HepG2 (cell line): ENCODE measurements around the gene GBE1. TPM values are rescaled to one million over a fixed set of nuclear protein-coding genes. Genes with fewer than 3 reads are reported as not detected.
A peak's percentile ranks its signal among the peaks of the same experiment; 100 is the strongest.

Experiments used
- CCDC6 ChIP-seq: sonication (generic); formaldehyde crosslinking; IDR thresholded peaks from 2 replicates; pipeline ENCODE4 v1.8.1; 2022; ENCODE audit warnings: mild to moderate bottlenecking, missing genetic modification reagents, moderate library complexity
- EP300 ChIP-seq, 3 experiments: sonication (generic) in 1 of 3; formaldehyde crosslinking in 1 of 3; IDR thresholded peaks; 2 replicates each; pipeline versions ENCODE4 v1.5.1 to v1.6.1; 2011 to 2020; ENCODE audit warnings: low read depth in 2 of 3, low read length in 2 of 3, borderline replicate concordance in 1 of 3, improper control_type of control experiment in 1 of 3, mild to moderate bottlenecking in 1 of 3, missing genetic modification reagents in 1 of 3, moderate library complexity in 1 of 3
- MEIS2 ChIP-seq: sonication (generic); formaldehyde crosslinking; IDR thresholded peaks from 2 replicates; pipeline ENCODE4 v1.9.0; 2021; ENCODE audit warnings: mild to moderate bottlenecking, missing genetic modification reagents
- NBN ChIP-seq: fragments of 450-650 bp; conservative IDR thresholded peaks from 2 replicates; pipeline ENCODE4 v1.6.1; 2017
- NFATC3 ChIP-seq: sonication (generic); formaldehyde crosslinking; IDR thresholded peaks from 2 replicates; pipeline ENCODE4 v1.5.1; 2020; ENCODE audit warnings: mild to moderate bottlenecking, missing genetic modification reagents
- PHF20 ChIP-seq: sonication (generic); formaldehyde crosslinking; IDR thresholded peaks from 2 replicates; pipeline ENCODE4 v1.5.0; 2020; ENCODE audit warnings: mild to moderate bottlenecking, missing genetic modification reagents
- ZNF329 ChIP-seq: sonication (generic); formaldehyde crosslinking; IDR thresholded peaks from 2 replicates; pipeline ENCODE4 v1.9.0; 2021; ENCODE audit warnings: low read depth, mild to moderate bottlenecking, missing genetic modification reagents
- ZNF550 ChIP-seq: sonication (generic); formaldehyde crosslinking; IDR thresholded peaks from 2 replicates; pipeline ENCODE4 v1.4.0; 2020; ENCODE audit warnings: mild to moderate bottlenecking, missing genetic modification reagents, borderline replicate concordance
- ZNF562 ChIP-seq: sonication (generic); formaldehyde crosslinking; IDR thresholded peaks from 2 replicates; pipeline ENCODE4 v1.8.0; 2022; ENCODE audit warnings: missing genetic modification reagents, borderline replicate concordance
- ZNF572 ChIP-seq: sonication (generic); formaldehyde crosslinking; IDR thresholded peaks from 2 replicates; pipeline ENCODE4 v1.5.1; 2020; ENCODE audit warnings: mild to moderate bottlenecking, missing genetic modification reagents
- ZNF577 ChIP-seq: sonication (generic); formaldehyde crosslinking; IDR thresholded peaks from 2 replicates; pipeline ENCODE4 v1.4.0; 2020; ENCODE audit warnings: mild to moderate bottlenecking, low read depth, missing genetic modification reagents, borderline replicate concordance
- ZNF703 ChIP-seq: sonication (generic); formaldehyde crosslinking; IDR thresholded peaks from 2 replicates; pipeline ENCODE4 v1.5.1; 2020; ENCODE audit warnings: missing genetic modification reagents, mild to moderate bottlenecking, moderate library complexity, borderline replicate concordance
- ZNF737 ChIP-seq: sonication (generic); formaldehyde crosslinking; IDR thresholded peaks from 2 replicates; pipeline ENCODE4 v1.5.0; 2020; ENCODE audit warnings: missing genetic modification reagents, mild to moderate bottlenecking, borderline replicate concordance
- ZNF788 ChIP-seq: sonication (generic); formaldehyde crosslinking; IDR thresholded peaks from 2 replicates; pipeline ENCODE4 v1.5.0; 2020; ENCODE audit warnings: mild to moderate bottlenecking, missing genetic modification reagents, borderline replicate concordance
- polyA plus RNA-seq, 8 experiments: library from polyadenylated mRNA; depleted of rRNA in 3 of 8; stranded (reverse) in 7 of 8; unstranded in 1 of 8; fragments of >200 nt; fragmentation: Illumina TruSeq in 4 of 8; extraction: Trizol in 4 of 8; gene quantifications; 2 replicates each; pipeline versions ENCODE4 v1.2.1 to v1.2.3, GENCODE V29; 2011 to 2016; ENCODE audit warnings: low read depth in 4 of 8, missing spikeins in 1 of 8, mixed read lengths in 1 of 8; ENCODE audit not compliant: insufficient read depth in 1 of 8
- total RNA-seq, 5 experiments: library from RNA; depleted of rRNA; stranded (reverse); fragments of >200 nt; fragmentation: Illumina TruSeq; extraction: Trizol; gene quantifications; 2 replicates each; pipeline ENCODE4 v1.2.3, GENCODE V29; 2016; ENCODE audit warnings: low read depth in 1 of 5
- TF ChIP-seq, protein P1 (sequence below): sonication (generic); formaldehyde crosslinking; IDR thresholded peaks from 2 replicates; pipeline ENCODE4 v1.5.0; 2020; ENCODE audit warnings: mild to moderate bottlenecking, missing genetic modification reagents
- TF ChIP-seq, protein P2 (sequence below): sonication (generic); formaldehyde crosslinking; IDR thresholded peaks from 2 replicates; pipeline ENCODE4 v1.5.0; 2020; ENCODE audit warnings: mild to moderate bottlenecking, missing genetic modification reagents
- TF ChIP-seq, protein P3 (sequence below): sonication (generic); formaldehyde crosslinking; IDR thresholded peaks from 2 replicates; pipeline ENCODE4 v1.5.1; 2020; ENCODE audit warnings: missing genetic modification reagents, mild to moderate bottlenecking, borderline replicate concordance
- TF ChIP-seq, protein P4 (sequence below): sonication (generic); formaldehyde crosslinking; IDR thresholded peaks from 2 replicates; pipeline ENCODE4 v1.8.1; 2022; ENCODE audit warnings: low read depth, mild to moderate bottlenecking, missing genetic modification reagents

GBE1 gene
- total and polyA plus RNA-seq, 2 of the 13 experiments (the other 11 are each of a cell fraction or from before 2014, with no cell fraction given): 22.9 to 36.1 TPM

DNA sequence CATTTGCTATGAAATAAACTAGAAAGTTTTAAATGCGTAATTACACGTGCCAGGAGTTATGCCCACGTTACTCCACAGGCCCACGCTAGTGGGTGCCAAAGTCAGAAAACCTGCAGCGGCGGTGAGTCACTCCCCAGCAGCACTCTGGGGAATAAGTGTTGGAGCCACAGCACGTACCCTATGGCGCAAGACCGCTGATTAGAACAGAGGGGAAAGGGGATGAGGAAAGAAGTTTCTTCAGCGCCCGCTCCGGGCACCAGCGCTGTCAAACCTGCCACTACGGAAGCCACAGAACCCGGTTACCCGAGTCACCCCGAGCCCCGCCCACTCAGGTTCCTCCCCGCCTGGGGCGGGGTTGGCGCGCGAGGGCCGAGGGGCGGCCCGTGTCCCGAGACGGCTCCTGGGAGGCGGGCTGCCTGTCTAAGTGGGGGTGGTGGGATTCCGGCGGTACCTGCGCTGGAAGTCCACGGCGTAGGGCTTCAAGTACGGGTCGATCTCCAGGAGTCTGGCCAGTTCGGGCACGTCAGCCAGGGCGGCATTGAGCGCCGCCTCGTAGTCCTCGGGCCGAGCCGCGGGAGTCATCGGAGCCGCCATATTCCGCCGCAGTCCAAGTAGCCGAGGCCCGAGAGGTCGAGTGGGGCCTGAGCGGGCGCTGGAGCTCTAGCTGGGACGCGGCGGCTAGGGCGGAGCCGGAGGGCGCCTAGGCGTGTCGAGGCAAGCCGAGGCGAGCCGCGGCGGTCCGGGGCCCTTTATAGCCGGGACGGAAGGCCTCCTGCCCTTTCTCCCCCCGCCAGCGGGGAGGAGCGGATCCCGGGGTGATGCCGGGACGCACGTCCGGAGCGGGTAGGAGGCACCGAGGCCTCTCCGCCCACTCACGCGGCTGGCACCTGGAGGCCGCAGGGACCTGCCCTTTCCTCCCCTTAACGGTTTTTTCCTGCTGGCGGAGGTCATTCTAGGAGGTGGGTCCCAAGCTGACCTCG is at the start of gene GBE1 (continued):
- TF ChIP-seq EP300 (IDR thresholded peaks at IDR 0.05; ENCODE audit: low read depth in 2 of 2, low read length in 2 of 2) (peak in 1 of 2 experiments; percentile 69; a peak in 2 of 4 replicates), EP300 (CRISPR knock-in tag; IDR thresholded peaks at IDR 0.05; ENCODE audit: borderline replicate concordance) (peak; percentile 63; the same call in 1 of the 2 replicates), CCDC6 (CRISPR knock-in tag) (peak; percentile 76), ZNF788 (peak; percentile 85), NBN (no peak), MEIS2 (CRISPR knock-in tag) (peak; percentile 62; the same call in 1 of the 2 replicates), NFATC3 (CRISPR knock-in tag) (peak; percentile 93), ZNF562 (CRISPR knock-in tag) (no peak), ZNF703 (CRISPR knock-in tag) (peak; percentile 97), ZNF737 (CRISPR knock-in tag) (no peak; the same call in 1 of the 2 replicates), PHF20 (CRISPR knock-in tag) (no peak; the same call in 1 of the 2 replicates), ZNF577 (CRISPR knock-in tag) (no peak), ZNF550 (CRISPR knock-in tag) (no peak), ZNF329 (CRISPR knock-in tag) (peak; percentile 92), ZNF572 (CRISPR knock-in tag) (0 out of 2 replicates have a peak, but pooled peaks have one; percentile 18)
- TF ChIP-seq, protein P1, sequence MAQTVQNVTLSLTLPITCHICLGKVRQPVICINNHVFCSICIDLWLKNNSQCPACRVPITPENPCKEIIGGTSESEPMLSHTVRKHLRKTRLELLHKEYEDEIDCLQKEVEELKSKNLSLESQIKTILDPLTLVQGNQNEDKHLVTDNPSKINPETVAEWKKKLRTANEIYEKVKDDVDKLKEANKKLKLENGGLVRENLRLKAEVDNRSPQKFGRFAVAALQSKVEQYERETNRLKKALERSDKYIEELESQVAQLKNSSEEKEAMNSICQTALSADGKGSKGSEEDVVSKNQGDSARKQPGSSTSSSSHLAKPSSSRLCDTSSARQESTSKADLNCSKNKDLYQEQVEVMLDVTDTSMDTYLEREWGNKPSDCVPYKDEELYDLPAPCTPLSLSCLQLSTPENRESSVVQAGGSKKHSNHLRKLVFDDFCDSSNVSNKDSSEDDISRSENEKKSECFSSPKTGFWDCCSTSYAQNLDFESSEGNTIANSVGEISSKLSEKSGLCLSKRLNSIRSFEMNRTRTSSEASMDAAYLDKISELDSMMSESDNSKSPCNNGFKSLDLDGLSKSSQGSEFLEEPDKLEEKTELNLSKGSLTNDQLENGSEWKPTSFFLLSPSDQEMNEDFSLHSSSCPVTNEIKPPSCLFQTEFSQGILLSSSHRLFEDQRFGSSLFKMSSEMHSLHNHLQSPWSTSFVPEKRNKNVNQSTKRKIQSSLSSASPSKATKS (CRISPR knock-in tag): peak; percentile 22; the same call in 1 of the 2 replicates
- TF ChIP-seq, protein P2, sequence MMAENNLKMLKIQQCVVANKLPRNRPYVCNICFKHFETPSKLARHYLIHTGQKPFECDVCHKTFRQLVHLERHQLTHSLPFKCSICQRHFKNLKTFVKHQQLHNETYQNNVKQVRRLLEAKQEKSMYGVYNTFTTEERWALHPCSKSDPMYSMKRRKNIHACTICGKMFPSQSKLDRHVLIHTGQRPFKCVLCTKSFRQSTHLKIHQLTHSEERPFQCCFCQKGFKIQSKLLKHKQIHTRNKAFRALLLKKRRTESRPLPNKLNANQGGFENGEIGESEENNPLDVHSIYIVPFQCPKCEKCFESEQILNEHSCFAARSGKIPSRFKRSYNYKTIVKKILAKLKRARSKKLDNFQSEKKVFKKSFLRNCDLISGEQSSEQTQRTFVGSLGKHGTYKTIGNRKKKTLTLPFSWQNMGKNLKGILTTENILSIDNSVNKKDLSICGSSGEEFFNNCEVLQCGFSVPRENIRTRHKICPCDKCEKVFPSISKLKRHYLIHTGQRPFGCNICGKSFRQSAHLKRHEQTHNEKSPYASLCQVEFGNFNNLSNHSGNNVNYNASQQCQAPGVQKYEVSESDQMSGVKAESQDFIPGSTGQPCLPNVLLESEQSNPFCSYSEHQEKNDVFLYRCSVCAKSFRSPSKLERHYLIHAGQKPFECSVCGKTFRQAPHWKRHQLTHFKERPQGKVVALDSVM (CRISPR knock-in tag): peak; percentile 97
- TF ChIP-seq, protein P3, sequence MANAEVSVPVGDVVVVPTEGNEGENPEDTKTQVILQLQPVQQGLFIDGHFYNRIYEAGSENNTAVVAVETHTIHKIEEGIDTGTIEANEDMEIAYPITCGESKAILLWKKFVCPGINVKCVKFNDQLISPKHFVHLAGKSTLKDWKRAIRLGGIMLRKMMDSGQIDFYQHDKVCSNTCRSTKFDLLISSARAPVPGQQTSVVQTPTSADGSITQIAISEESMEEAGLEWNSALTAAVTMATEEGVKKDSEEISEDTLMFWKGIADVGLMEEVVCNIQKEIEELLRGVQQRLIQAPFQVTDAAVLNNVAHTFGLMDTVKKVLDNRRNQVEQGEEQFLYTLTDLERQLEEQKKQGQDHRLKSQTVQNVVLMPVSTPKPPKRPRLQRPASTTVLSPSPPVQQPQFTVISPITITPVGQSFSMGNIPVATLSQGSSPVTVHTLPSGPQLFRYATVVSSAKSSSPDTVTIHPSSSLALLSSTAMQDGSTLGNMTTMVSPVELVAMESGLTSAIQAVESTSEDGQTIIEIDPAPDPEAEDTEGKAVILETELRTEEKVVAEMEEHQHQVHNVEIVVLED (CRISPR knock-in tag): peak; percentile 95
- TF ChIP-seq, protein P4, sequence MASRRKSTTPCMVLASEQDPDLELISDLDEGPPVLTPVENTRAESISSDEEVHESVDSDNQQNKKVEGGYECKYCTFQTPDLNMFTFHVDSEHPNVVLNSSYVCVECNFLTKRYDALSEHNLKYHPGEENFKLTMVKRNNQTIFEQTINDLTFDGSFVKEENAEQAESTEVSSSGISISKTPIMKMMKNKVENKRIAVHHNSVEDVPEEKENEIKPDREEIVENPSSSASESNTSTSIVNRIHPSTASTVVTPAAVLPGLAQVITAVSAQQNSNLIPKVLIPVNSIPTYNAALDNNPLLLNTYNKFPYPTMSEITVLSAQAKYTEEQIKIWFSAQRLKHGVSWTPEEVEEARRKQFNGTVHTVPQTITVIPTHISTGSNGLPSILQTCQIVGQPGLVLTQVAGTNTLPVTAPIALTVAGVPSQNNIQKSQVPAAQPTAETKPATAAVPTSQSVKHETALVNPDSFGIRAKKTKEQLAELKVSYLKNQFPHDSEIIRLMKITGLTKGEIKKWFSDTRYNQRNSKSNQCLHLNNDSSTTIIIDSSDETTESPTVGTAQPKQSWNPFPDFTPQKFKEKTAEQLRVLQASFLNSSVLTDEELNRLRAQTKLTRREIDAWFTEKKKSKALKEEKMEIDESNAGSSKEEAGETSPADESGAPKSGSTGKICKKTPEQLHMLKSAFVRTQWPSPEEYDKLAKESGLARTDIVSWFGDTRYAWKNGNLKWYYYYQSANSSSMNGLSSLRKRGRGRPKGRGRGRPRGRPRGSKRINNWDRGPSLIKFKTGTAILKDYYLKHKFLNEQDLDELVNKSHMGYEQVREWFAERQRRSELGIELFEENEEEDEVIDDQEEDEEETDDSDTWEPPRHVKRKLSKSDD (CRISPR knock-in tag): peak; percentile 88
